Activated T-cell treated with anti-CD3 and anti-CD28 coated beads for 24 hours (primary cell): ENCODE data around the gene IL6.
"Not testable (repeated sequence)": the region's sequence is repeated elsewhere in the genome, so short reads cannot be mapped to it uniquely, and the experiment has no call there.

Experiments used
- DNase-seq: peaks from one replicate; pipeline ENCODE4 v3.0.0-alpha.2; 2020; ENCODE audit warnings: low read depth

IL6 gene

GRCh38 chr7:22726907-22727713 is at the start of gene IL6:
IL6 (plus strand) TSS chr7:22727200; CDS start chr7:22727263, 63 bp downstream.
- DNase-seq = no peak

GRCh38 chr7:22677263-22677662 is 49.7 kb upstream of the IL6 start:
- DNase-seq = not testable (repeated sequence)

GRCh38 chr7:22677680-22678079 is 49.3 kb upstream of the IL6 start:
- DNase-seq = no peak

GRCh38 chr7:22680482-22680911 is 46.5 kb upstream of the IL6 start:
- DNase-seq = no peak

GRCh38 chr7:22681312-22681711 is 45.7 kb upstream of the IL6 start:
- no peak for DNase-seq

GRCh38 chr7:22681852-22682657 is 44.9 kb upstream of the IL6 start:
- DNase-seq = no peak

GRCh38 chr7:22683379-22683778 is 43.6 kb upstream of the IL6 start:
- DNase-seq = no peak

GRCh38 chr7:22686620-22687019 is 40.4 kb upstream of the IL6 start:
- no peak for DNase-seq

- no peak for DNase-seq
Observed at GRCh38 chr7:22688084-22688483, 38.9 kb upstream of the IL6 start.

GRCh38 chr7:22688934-22689333 is 38.1 kb upstream of the IL6 start:
- DNase-seq = not testable (repeated sequence)

- no peak for DNase-seq
Observed at GRCh38 chr7:22694597-22695207, 32.3 kb upstream of the IL6 start.

- no peak for DNase-seq
Observed at GRCh38 chr7:22695476-22696132, 31.4 kb upstream of the IL6 start.

GRCh38 chr7:22696541-22697228 is 30.3 kb upstream of the IL6 start:
- DNase-seq = no peak

- DNase-seq = no peak
Observed at GRCh38 chr7:22697322-22697859, 29.6 kb upstream of the IL6 start.

GRCh38 chr7:22697876-22698606 is 29.0 kb upstream of the IL6 start:
- no peak for DNase-seq

- no peak for DNase-seq
Observed at GRCh38 chr7:22698767-22699166, 28.2 kb upstream of the IL6 start.

GRCh38 chr7:22700559-22701002 is 26.4 kb upstream of the IL6 start:
- DNase-seq = no peak

- DNase-seq = no peak
Observed at GRCh38 chr7:22702516-22702915, 24.5 kb upstream of the IL6 start.

- not testable (repeated sequence) for DNase-seq
Observed at GRCh38 chr7:22703107-22703855, 23.7 kb upstream of the IL6 start.
